Fibroblast of skin of back (primary cell): ENCODE results near the gene ASPSCR1.
"Not testable (repeated sequence)": the region's sequence is repeated elsewhere in the genome, so short reads cannot be mapped to it uniquely, and the experiment has no call there.

Experiments used
- DNase-seq: peaks from one replicate; pipeline ENCODE4 v3.0.0-alpha.2; 2013

The ASPSCR1 gene

GRCh38 chr17:82025401-82026107 lies 48.1 kb downstream of the ASPSCR1 start:
- DNase-seq, result no peak

GRCh38 chr17:82028246-82028645 lies 50.8 kb downstream of the ASPSCR1 start:
- DNase-seq, result no peak

GRCh38 chr17:82028966-82029365 lies 51.5 kb downstream of the ASPSCR1 start:
- no peak for DNase-seq

DNA sequence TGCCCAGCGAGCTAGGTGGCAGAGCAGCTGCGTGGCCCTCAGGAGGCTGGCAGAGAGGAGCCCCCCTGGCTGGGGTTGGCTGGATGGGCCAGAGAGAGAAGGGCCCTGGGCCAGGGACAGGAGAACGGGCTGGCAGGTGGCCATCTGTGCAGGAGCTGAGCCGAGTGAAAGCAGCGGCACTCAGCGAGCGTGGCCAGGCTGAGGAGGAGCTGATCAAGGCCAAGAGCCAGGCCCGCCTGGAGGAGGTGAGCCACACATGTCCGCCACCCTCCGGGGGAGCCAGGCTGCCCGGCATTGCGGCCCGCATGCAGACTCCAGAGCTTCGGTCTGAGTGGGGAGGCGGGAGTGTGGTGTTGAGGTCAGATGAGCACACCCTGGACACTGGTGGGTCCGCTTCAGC lies 52.0 kb downstream of the ASPSCR1 start:
- no peak for DNase-seq

DNA sequence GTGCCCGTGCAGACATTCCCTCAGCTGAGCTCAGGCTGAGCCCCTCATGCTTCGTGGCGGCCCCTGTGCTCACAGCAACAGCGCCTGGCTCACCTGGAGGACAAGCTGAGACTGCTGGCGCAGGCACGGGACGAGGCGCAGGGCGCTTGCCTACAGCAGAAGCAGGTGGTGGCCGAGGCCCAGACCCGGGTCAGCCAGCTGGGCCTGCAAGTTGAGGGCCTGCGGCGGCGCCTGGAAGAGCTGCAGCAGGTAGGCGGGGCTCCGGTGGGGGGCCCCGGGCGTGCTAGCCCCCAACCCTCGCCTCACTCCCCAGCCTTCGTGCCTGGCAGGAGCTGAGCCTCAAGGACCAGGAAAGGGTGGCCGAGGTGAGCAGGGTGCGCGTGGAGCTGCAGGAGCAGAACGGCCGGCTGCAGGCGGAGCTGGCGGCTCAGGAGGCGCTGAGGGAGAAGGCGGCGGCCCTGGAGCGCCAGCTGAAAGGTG lies 52.6 kb downstream of the ASPSCR1 start:
- no peak for DNase-seq

DNA sequence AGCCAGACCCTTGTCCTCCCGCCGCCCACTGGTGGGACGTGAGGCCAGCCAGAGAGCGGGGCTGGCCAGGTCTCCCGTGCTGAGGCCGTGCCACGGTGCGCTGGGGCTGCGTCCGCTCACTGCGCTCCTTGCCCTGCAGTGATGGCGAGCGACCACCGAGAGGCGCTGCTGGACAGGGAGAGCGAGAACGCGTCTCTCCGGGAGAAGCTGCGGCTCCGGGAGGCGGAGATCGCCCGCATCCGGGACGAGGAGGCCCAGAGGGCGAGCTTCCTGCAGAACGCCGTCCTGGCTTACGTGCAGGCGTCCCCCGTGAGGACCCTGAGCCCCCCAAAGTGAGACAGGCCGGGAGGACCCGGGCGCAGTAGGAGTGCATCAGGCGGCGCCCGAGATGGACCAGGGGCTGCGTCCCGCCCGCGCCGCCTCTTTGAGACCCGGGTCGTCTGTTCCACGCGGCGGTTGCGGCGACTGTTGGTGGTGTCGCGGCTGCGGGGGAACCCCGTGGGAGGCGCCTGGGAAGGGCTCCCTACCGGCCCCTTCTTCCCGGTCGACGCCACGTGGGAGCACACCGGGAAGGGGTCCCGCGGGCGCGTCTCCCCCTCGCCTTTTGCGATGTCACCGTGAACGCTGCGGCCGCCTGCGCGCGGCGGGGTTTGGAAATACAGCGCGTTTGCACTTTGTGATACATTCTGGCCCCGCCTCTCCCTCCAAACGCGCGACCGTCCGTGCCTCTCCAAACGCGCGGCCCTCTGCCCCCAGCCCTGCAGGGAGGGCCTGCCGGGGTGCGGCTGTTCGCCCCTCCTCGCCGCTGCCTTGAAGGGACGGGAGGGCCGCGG lies 53.3 kb downstream of the ASPSCR1 start:
- peak; percentile 76 for DNase-seq

DNA sequence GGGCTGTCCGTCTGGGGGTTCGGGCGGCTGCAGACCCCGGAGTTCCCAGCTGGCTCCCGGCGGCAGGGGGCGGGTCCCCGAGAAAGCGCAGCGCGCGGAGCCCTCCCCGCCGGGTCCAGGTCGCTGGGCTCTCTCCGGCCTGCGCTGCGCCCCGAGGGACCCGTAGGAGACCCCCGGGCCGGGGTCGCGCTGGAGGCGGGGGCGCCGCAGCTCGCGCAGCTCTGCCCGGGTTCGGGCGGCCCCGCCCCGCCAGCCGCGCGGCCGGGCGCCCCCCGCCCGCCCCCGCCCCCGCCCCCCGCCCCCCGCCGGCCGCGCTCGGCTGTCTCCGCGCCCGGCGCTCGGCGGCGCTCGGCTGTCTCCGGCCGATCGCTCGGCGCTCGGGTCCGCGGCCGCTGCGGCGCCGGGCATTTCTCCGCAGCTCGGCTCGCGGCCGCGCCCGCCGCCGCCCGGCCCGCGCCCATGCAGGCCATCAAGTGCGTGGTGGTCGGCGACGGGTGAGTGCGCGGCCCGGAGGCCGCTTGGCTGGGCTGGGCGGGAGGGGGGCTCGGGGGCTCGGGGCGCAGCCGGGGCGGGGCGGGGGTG lies 54.0 kb downstream of the ASPSCR1 start, which contains the start of gene RAC3:
TSS of gene RAC3 (plus strand) at position 376 of the 582 bp plus-strand sequence. CDS start at position 460, 84 bp downstream.
- DNase-seq, result peak; percentile 16

- DNase-seq, result no peak
Measured at GRCh38 chr17:82031885-82032627, 54.6 kb downstream of the ASPSCR1 start.

- no peak for DNase-seq
Measured at GRCh38 chr17:82033359-82034085, 56.1 kb downstream of the ASPSCR1 start.

DNA sequence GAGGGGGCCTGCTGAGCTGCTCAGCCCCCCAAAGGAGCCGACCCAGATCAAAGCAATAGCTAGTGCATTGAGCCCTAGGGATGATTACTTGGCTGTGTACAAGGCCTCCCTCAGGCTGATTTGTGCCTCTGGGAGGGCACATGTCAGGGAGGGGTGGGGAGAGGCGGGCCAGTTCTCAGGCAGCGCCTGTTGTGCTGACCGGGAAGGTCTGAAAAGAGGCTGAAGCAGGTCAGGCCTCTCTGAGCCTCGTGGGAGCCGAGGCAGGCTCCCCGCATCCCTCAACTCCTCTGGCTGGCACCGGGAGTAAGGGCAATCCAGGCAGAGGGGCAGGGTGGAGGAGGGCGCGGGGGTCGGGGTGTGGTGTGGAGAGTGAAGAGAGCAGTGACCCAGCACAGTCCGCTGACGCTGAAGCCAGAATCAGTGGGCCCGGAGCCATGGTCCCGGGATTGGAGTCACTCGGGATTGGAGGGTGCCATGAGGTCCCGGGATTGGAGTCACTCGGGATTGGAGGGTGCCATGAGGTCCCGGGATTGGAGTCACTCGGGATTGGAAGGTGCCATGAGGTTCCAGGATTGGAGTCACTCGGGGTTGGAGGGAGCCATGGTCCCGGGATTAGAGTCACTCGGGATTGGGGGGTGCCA lies 57.1 kb downstream of the ASPSCR1 start:
- DNase-seq, result no peak

- DNase-seq, result no peak
Measured at GRCh38 chr17:82035488-82035887, 58.1 kb downstream of the ASPSCR1 start.

- no peak for DNase-seq
Measured at GRCh38 chr17:82035956-82036633, 58.7 kb downstream of the ASPSCR1 start.

GRCh38 chr17:82036634-82037091 lies 59.2 kb downstream of the ASPSCR1 start:
- no peak for DNase-seq

DNA sequence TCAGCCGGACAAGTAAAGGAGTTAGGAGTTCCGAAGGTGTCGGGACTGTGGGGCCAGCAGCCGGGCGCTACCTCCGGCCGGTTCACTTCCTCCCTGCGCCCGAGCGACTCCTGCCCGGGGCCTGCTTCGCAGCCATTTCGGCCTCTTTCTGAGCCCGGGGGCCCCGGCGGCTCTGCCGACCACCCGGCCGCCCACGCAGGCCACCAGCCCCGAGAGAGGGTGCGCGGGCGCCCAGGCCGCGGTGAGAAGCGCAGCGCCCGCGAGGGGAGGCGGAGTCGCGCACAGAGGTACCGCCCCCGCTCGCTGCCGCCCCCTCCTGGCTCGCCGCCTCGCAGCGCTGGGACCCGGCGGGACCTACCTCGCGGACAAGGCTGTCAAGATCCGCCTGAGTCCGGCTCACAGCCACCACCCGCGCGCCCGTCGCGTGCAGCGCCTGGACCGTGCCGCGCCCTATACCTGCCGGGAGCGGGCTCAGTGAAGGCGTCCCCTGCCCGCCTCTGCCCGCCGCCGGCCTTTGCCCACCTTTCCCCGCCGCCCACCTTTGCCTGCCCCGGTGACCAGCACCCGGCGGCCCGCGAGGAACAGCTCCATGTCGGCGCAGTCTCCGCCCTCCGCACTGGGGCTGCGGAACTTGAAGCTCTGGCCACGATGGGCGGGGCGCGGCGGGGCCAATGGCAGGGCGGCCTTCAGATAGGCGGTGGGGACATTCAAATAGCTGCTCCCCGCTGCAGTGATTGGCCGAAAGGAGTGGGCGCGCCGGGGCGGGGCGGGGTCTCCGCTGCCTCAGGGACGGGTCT lies 59.9 kb downstream of the ASPSCR1 start, which contains the start of gene DCXR:
TSS of gene DCXR (minus strand) at position 606 of the 797 bp plus-strand sequence. CDS start at position 591, 15 bp downstream.
- peak; percentile 96 for DNase-seq

GRCh38 chr17:82037889-82038195 lies 60.4 kb downstream of the ASPSCR1 start:
- DNase-seq, result no peak

DNA sequence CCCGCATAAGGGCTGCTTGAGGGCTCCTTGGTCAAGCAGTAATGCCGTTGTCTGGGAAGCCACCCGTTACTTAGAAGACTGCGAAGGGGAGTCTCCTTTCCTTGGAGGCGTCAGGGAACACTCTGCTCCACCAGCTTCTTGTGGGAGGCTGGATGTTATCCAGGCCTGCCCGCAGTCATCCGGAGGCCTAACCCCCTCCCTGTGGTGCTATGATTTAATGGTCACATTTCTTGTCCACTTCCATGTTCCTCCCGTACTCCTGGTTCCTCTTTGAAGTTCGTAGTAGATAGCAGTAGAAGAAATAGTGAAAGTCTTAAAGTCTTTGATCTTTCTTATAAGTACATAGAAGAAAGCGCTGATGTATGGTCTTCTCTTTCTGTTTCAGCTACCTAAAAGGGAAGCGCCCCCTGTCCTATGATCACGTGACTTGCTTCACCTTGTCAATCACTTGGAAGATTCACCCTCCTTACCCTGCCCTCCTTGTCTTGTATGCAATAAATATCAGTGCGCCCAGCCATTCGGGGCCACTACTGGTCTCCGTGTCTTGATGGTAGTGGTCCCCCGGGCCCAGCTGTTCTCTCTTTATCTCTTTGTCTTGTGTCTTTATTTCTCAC lies 61.5 kb downstream of the ASPSCR1 start:
- not testable (repeated sequence) for DNase-seq

DNA sequence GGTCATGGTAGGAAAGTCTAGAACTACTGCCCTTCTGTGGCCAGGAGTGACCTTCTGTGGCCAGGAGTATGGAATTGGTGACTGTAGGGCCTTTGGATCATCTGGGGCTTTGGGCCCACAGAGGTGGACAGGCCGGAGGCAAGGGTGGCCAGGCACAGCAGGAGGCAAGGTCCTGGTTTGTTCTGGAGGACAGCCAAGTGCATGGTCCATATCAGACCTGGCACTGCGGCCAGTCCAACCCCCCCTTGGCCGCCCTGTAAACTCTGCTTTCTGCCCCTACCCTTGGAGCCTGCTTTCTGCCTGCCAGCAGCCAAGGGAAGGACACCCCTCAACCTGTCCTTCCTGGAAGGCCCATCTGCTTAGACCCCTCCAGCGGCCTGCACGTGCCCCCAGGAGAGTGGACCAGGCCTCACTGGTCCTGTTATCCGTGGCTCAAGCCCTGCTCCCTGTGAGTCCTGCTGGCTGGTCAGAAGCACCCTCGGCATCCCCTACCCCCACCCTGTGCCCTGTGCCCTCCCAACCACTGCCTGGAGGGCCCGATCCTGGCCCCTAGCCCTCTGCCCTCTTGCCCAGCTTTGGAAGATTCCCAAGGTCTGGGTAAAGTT lies 62.4 kb downstream of the ASPSCR1 start:
- no peak for DNase-seq

DNA sequence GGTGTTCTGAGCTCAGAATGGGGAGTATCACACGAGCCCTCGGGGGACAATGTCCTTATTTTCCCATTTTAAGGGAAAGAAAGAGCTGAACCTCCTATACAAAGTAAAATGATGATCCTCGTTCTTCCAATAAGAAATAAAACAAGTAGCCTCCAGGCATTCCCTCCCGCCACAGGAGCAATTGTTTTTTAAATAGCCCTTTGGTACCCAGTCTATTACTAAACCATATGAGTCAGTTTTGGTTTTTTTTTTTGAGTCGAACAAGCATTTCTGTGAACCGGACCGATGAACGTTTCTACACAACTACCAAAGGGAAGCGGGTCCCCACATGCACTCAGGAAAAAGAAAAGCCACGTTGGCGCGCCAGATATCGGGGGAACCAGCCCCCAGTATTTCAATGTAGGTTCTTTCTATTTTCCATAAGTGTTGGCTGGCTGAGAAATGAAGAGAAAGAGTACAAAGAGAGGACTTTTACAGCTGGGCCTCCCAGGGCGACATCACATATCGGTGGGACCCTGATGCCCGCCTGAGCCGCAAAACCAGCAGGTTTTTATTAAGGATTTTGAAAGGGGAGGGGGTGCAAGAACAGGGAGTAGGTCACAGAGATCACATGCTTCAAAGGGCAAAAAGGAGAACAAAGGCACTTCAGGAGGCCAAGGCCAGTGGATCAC lies 63.9 kb downstream of the ASPSCR1 start:
- DNase-seq, result peak; percentile 26
